Astrocyte of the cerebellum (primary cell): ENCODE data around the gene ATPAF1.

ENCODE experiments used
- DNase-seq: peaks from one replicate; pipeline ENCODE4 v3.0.0-alpha.2; 2011; ENCODE audit warnings: low read depth
- H3K4me3 ChIP-seq: 2 replicates; pipeline ENCODE4 v1.5.1; 2011; ENCODE audit warnings: mild to moderate bottlenecking, low read depth, low read length, moderate library complexity
- CTCF ChIP-seq: IDR thresholded peaks from 2 replicates; pipeline ENCODE4 v1.5.1; 2012; ENCODE audit warnings: low read length, low read depth, moderate library complexity, mild to moderate bottlenecking; ENCODE audit errors: missing control alignments
- in situ Hi-C: cut with HindIII; loops from 2 replicates; pipeline ENCODE4 v1.10.0; 2017; ENCODE audit warnings: low sequenced_read_pairs

Gene ATPAF1

GRCh38 chr1:46603481-46603857, 64.7 kb downstream of the ATPAF1 start:
- no peak for DNase-seq
- H3K4me3 ChIP-seq, result peak overlapping the region; percentile 83
- in situ Hi-C loops, result no loop called here
- TF ChIP-seq CTCF, result no peak

- H3K4me3 ChIP-seq, result no peak overlapping the region
- no peak for TF ChIP-seq CTCF
- DNase-seq, result no peak
- in situ Hi-C loops, result no loop called here
Observed at GRCh38 chr1:46601257-46602007, 66.7 kb downstream of the ATPAF1 start.

- no peak for DNase-seq
- in situ Hi-C loops, result no loop called here
- H3K4me3 ChIP-seq, result no peak overlapping the region
- TF ChIP-seq CTCF, result no peak
Observed at GRCh38 chr1:46599059-46599970, 68.8 kb downstream of the ATPAF1 start.

GRCh38 chr1:46596846-46597245, 71.3 kb downstream of the ATPAF1 start:
- no peak for DNase-seq
- no peak for TF ChIP-seq CTCF
- in situ Hi-C loops, result no loop called here
- H3K4me3 ChIP-seq, result no peak overlapping the region

- in situ Hi-C loops, result no loop called here
- no peak overlapping the region for H3K4me3 ChIP-seq
- TF ChIP-seq CTCF, result no peak
- no peak for DNase-seq
Observed at GRCh38 chr1:46596036-46596435, 72.1 kb downstream of the ATPAF1 start.

GRCh38 chr1:46595127-46595526, 73.0 kb downstream of the ATPAF1 start:
- in situ Hi-C loops, result no loop called here
- no peak for DNase-seq
- H3K4me3 ChIP-seq, result no peak overlapping the region
- TF ChIP-seq CTCF, result no peak
